Stimulated activated CD8-positive, alpha-beta memory T cell treated with anti-CD3 and anti-CD28 coated beads, Interleukin-7, amount 100 ng/mL, for 4 hours (primary cell): Measurements from ENCODE around the gene E2F2.
A peak's percentile ranks its signal among the peaks of the same experiment; 100 is the strongest.

Source experiments
- DNase-seq, 2 donors: peaks; one replicate each; pipeline ENCODE4 v3.0.0-alpha.2; 2020; ENCODE audit warnings: low read depth in 2 of 2

The E2F2 gene

GRCh38 chr1:23530747-23531561 lies at the start of gene E2F2:
TSS of gene E2F2 (minus strand) at chr1:23531233. CDS start at chr1:23530793, 440 bp downstream.
- peak; percentile 69 to 77 for DNase-seq

GRCh38 chr1:23578997-23579363 lies 47.9 kb upstream of the E2F2 start:
- DNase-seq, result no peak

GRCh38 chr1:23578311-23578996 lies 47.4 kb upstream of the E2F2 start:
- DNase-seq, result no peak

- no peak for DNase-seq
Observed at GRCh38 chr1:23577056-23578004, 46.3 kb upstream of the E2F2 start.

GRCh38 chr1:23576338-23577055 lies 45.5 kb upstream of the E2F2 start:
- no peak for DNase-seq

- no peak for DNase-seq
Observed at GRCh38 chr1:23575226-23575810, 44.3 kb upstream of the E2F2 start.

GRCh38 chr1:23574265-23574754 lies 43.3 kb upstream of the E2F2 start:
- DNase-seq, result no peak

- DNase-seq, result no peak
Observed at GRCh38 chr1:23573574-23574182, 42.6 kb upstream of the E2F2 start.

- DNase-seq, result no peak
Observed at GRCh38 chr1:23571465-23571864, 40.4 kb upstream of the E2F2 start.

- no peak for DNase-seq
Observed at GRCh38 chr1:23570001-23570691, 39.1 kb upstream of the E2F2 start.

- DNase-seq, result no peak
Observed at GRCh38 chr1:23568608-23569383, 37.8 kb upstream of the E2F2 start.

GRCh38 chr1:23567996-23568607 lies 37.1 kb upstream of the E2F2 start:
- DNase-seq, result no peak

GRCh38 chr1:23567629-23567995 lies 36.6 kb upstream of the E2F2 start:
- no peak for DNase-seq

- DNase-seq, result no peak
Observed at GRCh38 chr1:23566304-23566703, 35.3 kb upstream of the E2F2 start.

- DNase-seq, result no peak
Observed at GRCh38 chr1:23565776-23566175, 34.7 kb upstream of the E2F2 start.

GRCh38 chr1:23564529-23565122 lies 33.6 kb upstream of the E2F2 start:
- DNase-seq, result no peak

- no peak for DNase-seq
Observed at GRCh38 chr1:23563755-23564374, 32.8 kb upstream of the E2F2 start.

- no peak for DNase-seq
Observed at GRCh38 chr1:23563003-23563402, 32.0 kb upstream of the E2F2 start.
